DMS153 treated with DMSO at 0.1 percent for 48 hours (cell line): ENCODE results near the gene CRYBA2.

Experiments used
- DNase-seq: peaks from one replicate; lab custom pipeline; 2025; ENCODE audit not compliant: unreplicated experiment; lab: John Stamatoyannopoulos, UW

Gene CRYBA2, protein sequence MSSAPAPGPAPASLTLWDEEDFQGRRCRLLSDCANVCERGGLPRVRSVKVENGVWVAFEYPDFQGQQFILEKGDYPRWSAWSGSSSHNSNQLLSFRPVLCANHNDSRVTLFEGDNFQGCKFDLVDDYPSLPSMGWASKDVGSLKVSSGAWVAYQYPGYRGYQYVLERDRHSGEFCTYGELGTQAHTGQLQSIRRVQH

DNA sequence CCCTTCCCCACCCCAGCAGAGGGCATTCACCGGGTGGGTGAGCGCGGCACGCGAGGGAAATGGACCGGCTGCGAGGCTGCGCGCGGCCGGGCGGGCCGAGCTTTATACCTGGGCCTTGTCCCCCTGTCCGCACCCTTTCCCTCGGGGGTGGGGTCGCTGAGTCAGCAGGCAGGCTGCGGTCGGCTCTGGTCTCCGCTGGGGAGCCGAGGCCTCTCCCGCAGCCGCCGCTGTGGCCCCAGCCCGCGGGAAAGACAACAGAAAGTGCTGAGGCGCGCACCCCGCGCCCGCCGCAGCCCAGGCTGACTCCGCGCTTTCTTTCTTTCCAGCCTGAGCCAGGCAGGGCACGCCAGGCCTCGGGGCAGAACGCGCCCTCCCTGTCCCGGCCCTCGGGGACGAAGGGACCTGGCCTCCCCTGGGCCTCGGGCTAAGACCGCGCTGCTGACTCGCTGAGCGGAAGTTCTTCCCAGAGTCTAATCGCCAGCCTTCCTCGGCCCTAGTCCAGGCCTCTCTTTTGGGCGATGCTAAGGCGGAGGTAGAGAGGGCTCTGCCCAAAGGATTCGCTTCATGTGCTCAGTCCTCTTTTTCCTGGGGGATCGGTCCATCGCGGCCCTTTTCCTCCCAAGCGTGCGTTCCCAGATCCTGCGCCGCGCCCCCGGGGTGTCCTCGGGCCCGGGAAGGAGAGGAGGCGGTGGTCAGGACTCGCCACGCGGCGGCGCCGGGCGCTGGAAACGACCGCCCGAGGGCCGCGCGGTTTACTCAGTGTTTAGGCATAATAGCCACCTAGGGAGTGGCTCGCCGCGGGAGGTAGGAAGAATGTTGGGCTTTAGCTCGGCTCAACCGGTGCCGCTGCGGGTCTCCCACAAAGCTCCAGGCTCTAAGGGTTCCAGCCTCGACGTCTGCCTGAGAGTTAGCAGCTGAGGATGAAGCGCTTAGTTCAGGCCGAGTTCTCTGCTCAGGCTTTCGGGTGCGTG lies at the start of gene CRYBA2:
Gene CRYBA2, minus strand, starts transcription at position 78 of the 971 bp plus-strand sequence. CDS start 246 bp downstream, outside the sequence.
- peak; percentile 69 for DNase-seq

DNA sequence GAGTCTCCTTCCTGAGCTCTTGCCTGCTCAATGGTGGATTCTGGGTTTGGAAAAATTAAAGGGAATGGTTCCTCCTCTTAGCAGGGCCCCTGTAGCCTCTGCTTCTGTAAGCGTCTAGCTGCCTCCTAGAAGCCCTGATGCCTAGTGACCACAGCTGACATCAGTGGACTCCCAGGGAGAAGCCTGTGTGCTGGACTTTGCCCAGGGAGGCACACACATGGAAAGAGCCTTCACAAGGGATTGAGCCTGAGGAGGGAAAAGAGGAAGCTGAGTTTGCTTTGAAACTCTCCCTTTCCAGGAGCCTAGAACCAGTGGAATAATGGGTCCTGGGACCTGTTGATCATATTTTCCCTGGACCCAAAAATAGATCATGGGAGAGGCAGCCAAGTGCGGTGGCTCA lies 49.5 kb upstream of the CRYBA2 start:
- DNase-seq = no peak

GRCh38 chr2:219042157-219042556 lies 48.9 kb upstream of the CRYBA2 start:
- no peak for DNase-seq

DNA sequence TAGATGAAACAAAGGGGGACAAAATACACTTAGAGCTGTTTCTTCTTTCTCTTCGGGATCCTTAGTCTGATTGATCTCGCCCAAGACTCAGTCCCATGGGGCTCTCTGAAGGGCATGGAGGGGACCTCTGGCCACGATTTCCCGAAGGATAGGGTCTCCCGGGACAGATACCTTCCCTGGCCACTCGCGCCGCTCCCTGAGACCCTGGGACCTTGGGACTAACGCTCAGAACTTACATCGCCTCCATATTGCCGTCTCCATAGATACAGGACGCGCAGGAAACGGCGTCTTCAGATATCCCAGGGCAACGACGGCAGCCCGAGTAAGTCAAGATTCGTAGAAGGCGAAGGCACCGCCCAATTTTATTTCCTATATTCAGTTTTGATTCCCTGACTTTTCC lies 48.0 kb upstream of the CRYBA2 start, which contains the start of gene CFAP65:
Gene CFAP65, minus strand, starts transcription at position 265 of the 400 bp plus-strand sequence. CDS start 2,468 bp downstream, outside the sequence.
- DNase-seq = peak; percentile 37

GRCh38 chr2:219038600-219038999 lies 45.4 kb upstream of the CRYBA2 start:
- no peak for DNase-seq

- DNase-seq = no peak
These were observed 44.7 kb upstream of the CRYBA2 start for GRCh38 chr2:219037783-219038499.

- no peak for DNase-seq
These were observed 42.7 kb upstream of the CRYBA2 start for GRCh38 chr2:219035942-219036341.

DNA sequence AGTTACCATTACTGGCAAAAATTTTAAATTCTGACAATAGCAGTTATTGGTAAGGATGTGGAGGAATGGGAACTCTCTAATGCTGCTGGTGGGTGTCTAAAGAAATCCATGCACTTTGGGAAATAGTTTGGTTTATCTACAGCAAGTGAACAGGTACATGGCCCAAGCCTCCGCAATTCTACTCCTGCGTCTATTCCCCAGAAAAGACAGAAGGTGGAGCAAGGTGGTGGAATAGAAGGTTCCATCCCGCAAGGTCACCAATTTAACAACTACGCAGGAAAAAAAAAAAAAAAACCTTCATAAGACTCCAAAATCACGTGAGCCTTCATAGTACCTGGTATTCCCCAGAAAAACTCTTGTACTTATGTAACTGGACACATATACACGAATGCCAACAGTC lies 41.6 kb upstream of the CRYBA2 start:
- DNase-seq = no peak

DNA sequence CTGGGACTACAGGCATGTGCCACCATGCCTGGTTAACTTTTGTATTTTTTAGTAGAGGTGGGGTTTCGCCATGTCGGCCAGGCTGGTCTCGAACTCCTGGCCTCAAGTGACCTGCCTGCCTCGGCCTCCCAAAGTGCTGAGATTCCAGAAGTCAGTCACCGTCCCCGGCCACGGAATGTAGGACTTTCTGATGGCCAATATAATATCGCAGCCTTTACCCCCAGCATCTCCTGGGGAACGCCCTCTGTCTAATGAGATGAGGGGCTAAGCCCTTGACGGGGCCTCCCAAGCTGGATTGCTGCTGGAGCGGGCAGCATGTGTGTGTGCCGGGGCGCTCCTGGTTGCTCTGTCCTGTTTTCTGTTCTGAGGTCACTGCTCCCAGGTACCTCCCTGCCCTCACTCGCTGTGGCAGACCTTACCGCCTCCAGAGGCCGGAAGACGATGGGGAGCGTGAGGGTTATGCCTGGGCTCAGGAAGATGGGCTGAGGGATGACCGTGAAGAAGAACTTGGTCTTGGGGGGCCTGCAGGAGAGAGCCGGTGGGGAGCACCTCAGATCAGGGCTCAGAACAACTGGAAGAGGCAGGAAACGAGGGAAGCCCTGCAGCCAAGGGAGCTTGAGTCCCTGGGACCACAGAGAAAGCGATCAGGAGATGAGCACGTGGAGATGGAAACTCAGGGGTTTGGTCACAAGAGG lies 39.0 kb upstream of the CRYBA2 start:
- DNase-seq = no peak

DNA sequence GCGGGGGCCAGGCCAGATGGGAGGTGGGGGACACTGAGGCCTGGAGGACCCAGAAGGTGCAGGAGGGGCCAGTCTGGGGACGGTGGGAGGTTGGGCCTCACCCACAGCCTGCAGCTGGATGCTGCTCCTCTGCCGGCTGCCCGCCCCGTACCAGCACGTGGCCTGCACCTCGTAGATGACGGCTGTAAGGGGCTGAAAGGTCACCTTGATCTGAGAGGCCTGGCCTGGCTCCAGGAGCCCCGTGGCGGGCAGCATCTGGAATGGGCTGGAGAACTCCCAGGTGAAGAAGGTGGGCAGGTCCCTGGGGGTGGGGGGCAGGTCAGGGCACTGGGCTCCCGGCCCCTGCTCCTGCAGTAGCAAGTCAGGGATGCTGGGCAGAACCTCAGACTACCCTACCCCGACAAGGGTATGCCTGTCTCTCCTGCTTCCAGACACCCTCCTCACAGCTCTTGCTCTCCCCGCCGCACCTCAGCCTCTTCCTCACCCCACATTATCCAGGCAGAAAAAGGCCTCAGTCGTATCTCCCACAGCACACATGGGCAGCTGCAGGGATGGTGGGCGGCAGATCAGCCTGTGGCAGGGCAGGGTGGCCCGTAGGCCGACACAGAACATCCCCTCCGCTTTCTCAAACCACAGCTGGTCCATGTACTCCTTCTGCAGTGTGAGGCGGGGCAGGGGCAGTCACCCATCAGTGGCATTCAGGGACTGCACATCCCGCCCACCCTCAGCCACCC lies 38.0 kb upstream of the CRYBA2 start:
- no peak for DNase-seq

DNA sequence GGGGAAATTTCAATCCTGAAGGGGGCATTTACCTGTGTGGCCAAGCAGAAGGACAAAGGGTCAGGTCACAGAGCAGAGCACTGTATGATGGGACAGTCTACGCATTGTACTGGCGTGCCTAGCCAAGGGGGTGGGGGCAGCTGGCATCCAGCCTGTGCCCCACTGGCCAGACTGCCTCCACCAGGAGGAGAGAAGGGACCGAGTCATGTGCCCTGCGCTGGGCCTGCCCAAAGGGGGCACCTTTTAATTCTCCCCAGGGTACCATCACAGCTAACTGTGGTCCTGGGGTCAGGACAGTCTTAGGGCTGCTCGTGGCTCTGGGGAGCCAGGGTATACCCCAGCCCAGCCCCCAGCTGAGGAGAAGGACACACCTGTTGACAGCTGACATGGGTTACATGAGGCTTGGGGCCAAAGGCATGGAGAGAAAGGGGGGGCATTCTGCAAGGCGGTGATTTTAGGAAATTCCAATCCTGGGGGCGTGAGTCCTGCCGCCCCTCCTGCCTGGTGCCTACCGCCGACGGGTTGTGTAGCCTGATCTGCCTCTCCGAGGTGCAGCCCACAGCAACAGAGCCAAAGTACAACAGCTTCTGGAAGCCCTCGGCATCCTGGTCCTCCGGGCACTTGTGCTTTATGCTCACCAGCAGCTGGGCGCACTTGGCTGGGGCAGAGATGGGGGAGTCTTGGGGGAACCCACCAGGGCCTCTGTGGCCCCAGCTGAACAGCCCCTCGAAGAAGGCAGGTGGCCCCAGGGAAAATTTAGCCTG lies 37.1 kb upstream of the CRYBA2 start:
- DNase-seq = no peak

DNA sequence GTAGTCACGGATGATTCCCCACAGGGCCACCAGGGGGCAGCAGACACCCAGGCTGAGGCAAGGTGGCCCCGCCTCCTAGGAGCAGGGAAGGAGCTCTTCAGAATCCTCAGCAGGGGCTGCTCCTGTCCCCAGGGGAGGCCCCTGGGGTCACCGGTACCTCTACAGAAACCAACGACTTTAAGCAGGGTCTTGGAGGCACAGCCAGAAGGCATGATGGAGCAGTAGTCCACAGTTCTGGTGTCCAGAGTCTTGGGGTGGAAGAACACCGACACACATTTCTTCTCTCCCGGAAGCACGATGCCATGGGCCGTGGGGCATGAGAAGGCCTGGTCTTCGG lies 36.6 kb upstream of the CRYBA2 start:
- peak; percentile 28 for DNase-seq

- DNase-seq = no peak
These were observed 36.0 kb upstream of the CRYBA2 start for GRCh38 chr2:219028996-219029828.

DNA sequence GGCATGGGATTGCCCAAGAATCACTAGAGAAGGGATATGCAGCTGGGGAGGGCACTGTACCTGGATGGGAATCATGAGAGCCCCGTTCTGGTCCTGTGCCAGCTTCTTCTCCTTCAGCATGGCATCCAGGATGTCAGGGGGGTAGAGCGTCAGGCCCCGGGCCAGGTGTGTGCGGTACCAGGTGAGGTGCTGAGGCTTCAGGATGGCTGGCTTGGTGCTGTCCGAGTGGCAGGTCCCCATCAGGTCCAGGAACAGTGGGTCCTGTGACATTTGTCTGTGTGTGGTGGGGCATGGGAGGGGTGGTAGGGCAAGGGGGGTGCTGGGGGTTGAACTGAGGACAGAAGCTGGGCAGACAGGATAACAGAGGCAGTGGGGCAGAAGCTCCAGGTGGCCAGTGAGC lies 34.9 kb upstream of the CRYBA2 start:
- no peak for DNase-seq

DNA sequence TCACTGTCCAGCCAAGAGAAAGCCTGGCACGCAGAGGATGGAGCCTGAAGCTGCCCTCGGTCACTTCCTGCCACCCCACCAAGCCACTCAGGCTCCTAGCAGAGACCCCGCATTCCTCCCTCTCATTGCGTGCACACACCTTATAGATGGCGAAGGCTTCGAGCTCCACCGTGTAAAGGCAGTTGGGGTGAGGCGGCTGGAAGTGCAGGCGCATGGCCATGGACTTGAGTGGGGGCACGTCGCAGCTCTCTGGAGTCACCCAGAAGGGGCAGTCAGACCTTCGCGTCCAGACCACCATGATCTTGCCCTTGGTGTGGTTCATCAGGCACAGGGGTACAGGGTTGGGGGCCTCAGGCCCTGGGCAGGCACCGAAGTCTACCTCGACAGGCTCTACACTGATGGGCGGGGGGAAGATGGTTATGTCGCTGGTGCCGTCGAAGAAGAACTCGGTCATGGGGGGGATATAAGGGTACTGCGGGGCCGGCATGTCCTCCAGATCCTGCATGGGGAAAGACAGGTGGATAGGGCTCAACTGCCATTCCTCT lies 34.4 kb upstream of the CRYBA2 start:
- no peak for DNase-seq

- DNase-seq = no peak
These were observed 33.7 kb upstream of the CRYBA2 start for GRCh38 chr2:219026946-219027345.

GRCh38 chr2:219025637-219026585 lies 32.7 kb upstream of the CRYBA2 start:
- DNase-seq = no peak
